NCI-H2107 treated with DMSO at 0.1 percent for 48 hours (cell line): Measurements from ENCODE around the gene HIC2.
"Not testable (repeated sequence)": the region's sequence is repeated elsewhere in the genome, so short reads cannot be mapped to it uniquely, and the experiment has no call there.

Experiments
- DNase-seq: peaks from one replicate; lab custom pipeline; 2025; ENCODE audit not compliant: unreplicated experiment; lab: John Stamatoyannopoulos, UW

The HIC2 gene

DNA sequence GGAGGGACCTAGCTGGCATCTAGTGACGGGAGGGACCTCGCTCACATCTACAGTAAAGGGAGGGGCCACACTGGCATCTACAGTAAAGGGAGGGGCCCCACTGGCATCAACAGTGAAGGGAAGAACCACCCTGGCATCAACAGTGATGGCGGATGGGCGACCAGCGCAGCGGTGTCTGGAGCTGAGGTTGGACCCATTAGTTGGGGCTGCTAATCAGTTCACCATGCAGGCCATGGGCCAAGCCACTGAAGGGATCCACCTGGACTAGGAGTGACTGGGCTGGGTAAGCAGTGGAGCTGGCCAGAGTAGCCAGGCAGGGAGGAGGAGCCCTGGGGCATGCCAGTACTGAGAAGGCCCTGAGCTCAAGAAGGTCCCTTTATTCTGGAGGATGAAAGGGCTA, 73.4 kb downstream of the HIC2 start:
- DNase-seq, result not testable (repeated sequence)

GRCh38 chr22:21492271-21492670, 75.1 kb downstream of the HIC2 start:
- not testable (repeated sequence) for DNase-seq

GRCh38 chr22:21493789-21494782, 76.9 kb downstream of the HIC2 start:
- not testable (repeated sequence) for DNase-seq

DNA sequence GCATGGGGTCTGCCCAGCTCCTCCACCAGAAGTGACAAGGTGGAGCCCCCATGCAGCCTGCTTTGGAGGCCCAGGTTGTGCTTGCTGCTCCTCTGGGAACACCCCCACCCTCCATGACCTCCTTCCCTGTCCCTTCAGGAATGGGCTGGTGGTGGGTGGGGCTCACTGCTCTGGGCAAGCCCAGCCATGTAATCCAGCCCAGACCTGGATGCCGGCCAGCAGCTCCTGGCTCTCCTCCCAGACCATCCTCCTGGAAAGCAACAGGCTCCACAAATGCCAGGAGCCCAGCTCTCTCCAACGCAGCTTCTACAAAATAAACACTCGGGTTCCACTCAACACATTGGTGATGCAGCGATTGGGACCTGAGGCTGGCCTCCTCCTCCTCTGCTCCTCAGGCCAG, 80.8 kb downstream of the HIC2 start:
- DNase-seq, result not testable (repeated sequence)

- not testable (repeated sequence) for DNase-seq
Measured at GRCh38 chr22:21498489-21498888, 81.3 kb downstream of the HIC2 start.

DNA sequence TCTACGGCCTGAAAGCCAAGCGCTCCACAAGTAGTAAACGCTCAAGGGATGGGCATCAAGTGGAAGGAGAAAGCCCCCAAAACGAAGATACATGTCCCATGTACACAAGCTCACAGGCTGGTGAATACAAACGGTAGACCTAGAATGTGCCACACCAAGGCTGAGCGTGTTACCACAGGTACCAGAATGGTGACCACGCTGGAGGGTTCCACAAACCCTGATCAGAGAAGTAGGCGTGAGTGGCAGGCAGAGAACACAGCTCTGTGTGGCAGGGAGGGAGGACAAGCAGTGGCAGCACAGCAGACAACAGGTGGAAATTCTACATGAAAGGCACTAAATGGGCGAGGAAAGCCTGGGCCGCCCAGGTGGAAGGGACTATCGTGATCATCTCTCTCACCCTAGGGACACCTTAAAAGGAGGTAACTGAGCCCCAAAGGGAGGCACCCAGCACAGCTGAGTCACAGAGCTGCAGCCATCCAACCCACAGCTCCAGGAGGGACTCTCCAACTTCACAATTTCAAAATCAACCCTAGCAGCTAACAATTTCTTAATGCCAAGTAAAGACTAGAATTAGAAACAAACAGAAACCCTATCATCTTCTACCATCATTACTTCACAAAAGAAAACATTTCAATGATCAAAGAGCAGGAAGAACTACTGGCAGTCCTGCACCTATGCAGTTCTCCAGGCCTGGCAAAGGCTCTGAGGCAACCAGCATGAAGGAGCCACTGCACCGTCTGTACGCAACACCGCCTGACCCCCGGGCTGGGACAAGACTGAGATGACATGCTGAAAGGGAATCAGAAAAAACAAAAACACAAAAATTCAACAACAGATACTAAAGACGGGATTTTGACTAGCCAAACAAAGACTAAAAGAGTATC, 82.7 kb downstream of the HIC2 start:
- DNase-seq, result not testable (repeated sequence)
